ENCODE data around the gene SOAT1.

GRCh38 chr1:179334440-179334839 lies 40.8 kb downstream of the SOAT1 start:
- no peak for TF ChIP-seq BCL3 (IDR thresholded peaks at IDR 0.05)
- no peak for TF ChIP-seq HMGXB4 (CRISPR knock-in tag; IDR thresholded peaks at IDR 0.05; ENCODE audit: borderline replicate concordance)
- TF ChIP-seq CTCF (IDR thresholded peaks at IDR 0.05), result no peak
- no peak for TF ChIP-seq REST (IDR thresholded peaks at IDR 0.05)
- no peak for TF ChIP-seq POLR2A (IDR thresholded peaks at IDR 0.05; ENCODE audit: low read length)
- TF ChIP-seq PHF8 (IDR thresholded peaks at IDR 0.05; ENCODE audit: borderline replicate concordance, low read depth), result no peak
- no peak for TF ChIP-seq POLR2AphosphoS2 (conservative IDR thresholded peaks at IDR 0.05; ENCODE audit: low read length)
- TF ChIP-seq EP300 (IDR thresholded peaks at IDR 0.05), result no peak
- TF ChIP-seq ZSCAN20 (CRISPR knock-in tag; IDR thresholded peaks at IDR 0.05), result no peak
- TF ChIP-seq JUN (IDR thresholded peaks at IDR 0.05), result no peak
- TF ChIP-seq RARB (CRISPR knock-in tag; IDR thresholded peaks at IDR 0.05), result no peak
- no peak for TF ChIP-seq MYC (IDR thresholded peaks at IDR 0.05; ENCODE audit: borderline replicate concordance, low read length)
- TF ChIP-seq USF2 (IDR thresholded peaks at IDR 0.05), result no peak
- no peak for TF ChIP-seq CBX2 (IDR thresholded peaks at IDR 0.05; ENCODE audit: borderline replicate concordance, low read depth)
